Gastroesophageal sphincter (tissue), 4 donors: ENCODE measurements around the gene XYLT2. TPM values are rescaled to one million over a fixed set of nuclear protein-coding genes. Genes with fewer than 3 reads are reported as not detected.
"Not testable (repeated sequence)": the region's sequence is repeated elsewhere in the genome, so short reads cannot be mapped to it uniquely, and the experiment has no call there.

Experiments
- ATAC-seq: fragments of 150-250 bp; one replicate; pipeline ENCODE4 v1.9.1; 2016; ENCODE audit warnings: mild to moderate bottlenecking, moderate library complexity
- H3K27ac ChIP-seq, 4 donors: fragments of 200-600 bp; sonication (generic) in 3 of 4; 1 replicate in 3 of 4; 2 replicates in 1 of 4; pipeline ENCODE4 v1.5.1; 2016 to 2019
- H3K27me3 ChIP-seq: fragments of 200-600 bp; sonication (generic); one replicate; pipeline ENCODE4 v1.5.1; 2019
- H3K36me3 ChIP-seq, 2 donors: fragments of 200-600 bp; sonication (generic); one replicate each; pipeline ENCODE4 v1.5.1; 2019; ENCODE audit warnings: control low read depth in 1 of 2
- H3K4me1 ChIP-seq, 3 donors: fragments of 200-600 bp; sonication (generic); 1 replicate in 2 of 3; 2 replicates in 1 of 3; pipeline ENCODE4 v1.5.1; 2016 to 2019; ENCODE audit warnings: control low read depth in 2 of 3
- H3K4me3 ChIP-seq, 2 donors: fragments of 200-600 bp; sonication (generic); one replicate each; pipeline ENCODE4 v1.5.1; 2019; ENCODE audit warnings: mild to moderate bottlenecking in 1 of 2, moderate library complexity in 1 of 2
- H3K9me3 ChIP-seq, 3 donors: fragments of 200-600 bp; sonication (generic); one replicate each; pipeline ENCODE4 v1.5.1; 2017 to 2019; ENCODE audit warnings: control low read depth in 2 of 3
- CTCF ChIP-seq, 4 experiments: fragments of 200-600 bp in 2 of 4; fragments of 450-650 bp in 2 of 4; sonication (generic) in 1 of 4; IDR thresholded peaks; one replicate each; pipeline ENCODE4 v1.5.1; 2017 to 2019; ENCODE audit warnings: antibody characterized with exemption in 4 of 4, mild to moderate bottlenecking in 2 of 4, moderate library complexity in 2 of 4
- EP300 ChIP-seq: sonication (generic); formaldehyde crosslinking; IDR thresholded peaks from one replicate; pipeline ENCODE4 v1.6.1; 2017; ENCODE audit warnings: antibody characterized with exemption, mild to moderate bottlenecking
- POLR2A ChIP-seq, 2 donors: fragments of 450-650 bp; IDR thresholded peaks; one replicate each; pipeline ENCODE4 v1.6.1; 2017; ENCODE audit warnings: antibody characterized with exemption in 2 of 2, mild to moderate bottlenecking in 2 of 2, moderate library complexity in 1 of 2
- POLR2AphosphoS5 ChIP-seq: sonication (generic); formaldehyde crosslinking; IDR thresholded peaks from one replicate; pipeline ENCODE4 v1.6.1; 2017; ENCODE audit warnings: antibody characterized with exemption
- WGBS, 2 donors: methylation state at CpG; one replicate each; pipeline ENCODE4 v1.1.5; 2018; ENCODE audit warnings: low coverage in 1 of 2; 5-methylcytosine and 5-hydroxymethylcytosine counted together
- total RNA-seq, 4 donors: library from RNA; depleted of rRNA; stranded (reverse); fragments of >200 nt; gene quantifications; one replicate each; pipeline ENCODE4 v1.1.0, GENCODE V29; 2016

The XYLT2 gene
- total RNA-seq, 4 donors from 2014 or later, result 19.4 to 30.7 (median 23.4) TPM

GRCh38 chr17:50332196-50332595 is 13.7 kb upstream of the XYLT2 start:
- no peak for TF ChIP-seq CTCF (IDR thresholded peaks at IDR 0.05)
- Histone ChIP-seq H3K9me3 (no peaks in the 10 kb centered on the region), H3K27ac (no peak overlapping the region), H3K4me3 (no peak overlapping the region), H3K4me1 (no peaks in the 10 kb centered on the region), H3K27me3 (peaks cover 7% of the 10 kb centered on the region), H3K36me3 (no peaks in the 10 kb centered on the region)
- ATAC-seq, result no peak
- 68 to 71% methylated on average over 5 to 6 of the region's 6 CpGs for WGBS, 2 donors

- H3K9me3 ChIP-seq, result not testable (repeated sequence)
These were observed 12.5 kb upstream of the XYLT2 start for GRCh38 chr17:50333291-50334057.

GRCh38 chr17:50337956-50338355 is 8.0 kb upstream of the XYLT2 start:
- 86% methylated on average over 1 of the region's 2 CpGs; no CpG with 5 or more reads in 1 of the 2 donors for WGBS, 2 donors
- Histone ChIP-seq H3K27ac (no peak overlapping the region), H3K9me3 (peaks cover 0 to 11% (median 0%) of the 10 kb centered on the region in 3 donors), H3K36me3 (no peaks in the 10 kb centered on the region), H3K27me3 (peaks cover 6% of the 10 kb centered on the region), H3K4me3 (no peak overlapping the region), H3K4me1 (no peaks in the 10 kb centered on the region)
- TF ChIP-seq EP300, result no peak
- no peak for ATAC-seq

More at GRCh38 chr17:50333291-50334057, 12.5 kb upstream of the XYLT2 start:
- not testable (repeated sequence) for H3K27ac ChIP-seq, H3K36me3 ChIP-seq, H3K27me3 ChIP-seq, ATAC-seq, H3K4me1 ChIP-seq, H3K4me3 ChIP-seq
- WGBS, 2 donors, result 52 to 65% methylated on average over 10 to 12 of the region's 14 CpGs

GRCh38 chr17:50338645-50339044 is 7.3 kb upstream of the XYLT2 start:
- H3K36me3 ChIP-seq, result no peaks in the 10 kb centered on the region
- no peaks in the 10 kb centered on the region for H3K4me1 ChIP-seq
- ATAC-seq, result no peak
- H3K27ac ChIP-seq, result no peak overlapping the region
- no peak overlapping the region for H3K4me3 ChIP-seq
- no peak for TF ChIP-seq EP300
- no peak for TF ChIP-seq POLR2AphosphoS5
- TF ChIP-seq POLR2A (IDR thresholded peaks at IDR 0.05), result no peak
- TF ChIP-seq CTCF (IDR thresholded peaks at IDR 0.05), result no peak
- H3K27me3 ChIP-seq, result no peaks in the 10 kb centered on the region
- H3K9me3 ChIP-seq, result peaks cover 0 to 11% (median 0%) of the 10 kb centered on the region in 3 donors

- H3K9me3 ChIP-seq, result peaks cover 0 to 11% (median 0%) of the 10 kb centered on the region in 3 donors
- no peak for TF ChIP-seq POLR2AphosphoS5
- no peak for TF ChIP-seq EP300
- TF ChIP-seq CTCF (IDR thresholded peaks at IDR 0.05), result no peak
- TF ChIP-seq POLR2A (IDR thresholded peaks at IDR 0.05), result no peak
- no peaks in the 10 kb centered on the region for H3K27me3 ChIP-seq
- no peak for ATAC-seq
- H3K4me3 ChIP-seq, result no peak overlapping the region
- no peaks in the 10 kb centered on the region for H3K36me3 ChIP-seq
- no peak overlapping the region for H3K27ac ChIP-seq
- no peaks in the 10 kb centered on the region for H3K4me1 ChIP-seq
These were observed 6.5 kb upstream of the XYLT2 start for GRCh38 chr17:50339381-50339780.

- ATAC-seq, result no peak
These were observed 1.1 kb upstream of the XYLT2 start for GRCh38 chr17:50344731-50345365.

More at GRCh38 chr17:50344731-50345365, 1.1 kb upstream of the XYLT2 start:
- WGBS, 2 donors, result 43 to 53% methylated on average over 1 to 5 of the region's 13 CpGs
- TF ChIP-seq EP300 (no peak), POLR2AphosphoS5 (no peak), CTCF (IDR thresholded peaks at IDR 0.05) (no peak), POLR2A (IDR thresholded peaks at IDR 0.05) (no peak)
- H3K4me1 ChIP-seq, result peaks cover 0 to 35% (median 22%) of the 10 kb centered on the region in 3 donors
- no peaks in the 10 kb centered on the region for H3K36me3 ChIP-seq
- H3K27me3 ChIP-seq, result no peaks in the 10 kb centered on the region
- H3K9me3 ChIP-seq, result no peaks in the 10 kb centered on the region
- no peak overlapping the region for H3K27ac ChIP-seq
- peak overlapping the region in 1 of 2 donors; percentile 90 for H3K4me3 ChIP-seq
